ENCODE results near the gene MS4A5.

Gene MS4A5

DNA sequence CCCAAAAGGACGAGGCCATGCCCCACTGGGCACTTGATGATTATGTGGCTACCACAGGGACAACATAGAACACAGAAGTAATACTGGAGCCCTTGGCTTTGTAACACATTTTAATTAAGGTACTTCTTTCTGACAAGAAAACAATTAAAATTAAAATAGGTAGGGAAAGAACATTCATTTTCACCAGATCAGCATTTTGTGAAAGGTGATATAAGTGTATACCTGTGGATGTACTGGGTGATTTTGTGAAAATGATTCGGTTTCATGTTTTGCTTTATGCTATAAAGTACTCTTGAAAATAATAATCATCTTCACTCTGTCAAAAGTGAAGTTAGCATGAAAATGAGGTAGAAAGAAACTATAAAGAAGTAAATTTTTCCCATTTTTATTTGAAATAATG is 64.1 kb downstream of the MS4A5 start:
- TF ChIP-seq, protein P1, sequence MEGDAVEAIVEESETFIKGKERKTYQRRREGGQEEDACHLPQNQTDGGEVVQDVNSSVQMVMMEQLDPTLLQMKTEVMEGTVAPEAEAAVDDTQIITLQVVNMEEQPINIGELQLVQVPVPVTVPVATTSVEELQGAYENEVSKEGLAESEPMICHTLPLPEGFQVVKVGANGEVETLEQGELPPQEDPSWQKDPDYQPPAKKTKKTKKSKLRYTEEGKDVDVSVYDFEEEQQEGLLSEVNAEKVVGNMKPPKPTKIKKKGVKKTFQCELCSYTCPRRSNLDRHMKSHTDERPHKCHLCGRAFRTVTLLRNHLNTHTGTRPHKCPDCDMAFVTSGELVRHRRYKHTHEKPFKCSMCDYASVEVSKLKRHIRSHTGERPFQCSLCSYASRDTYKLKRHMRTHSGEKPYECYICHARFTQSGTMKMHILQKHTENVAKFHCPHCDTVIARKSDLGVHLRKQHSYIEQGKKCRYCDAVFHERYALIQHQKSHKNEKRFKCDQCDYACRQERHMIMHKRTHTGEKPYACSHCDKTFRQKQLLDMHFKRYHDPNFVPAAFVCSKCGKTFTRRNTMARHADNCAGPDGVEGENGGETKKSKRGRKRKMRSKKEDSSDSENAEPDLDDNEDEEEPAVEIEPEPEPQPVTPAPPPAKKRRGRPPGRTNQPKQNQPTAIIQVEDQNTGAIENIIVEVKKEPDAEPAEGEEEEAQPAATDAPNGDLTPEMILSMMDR (IDR thresholded peaks at IDR 0.05; ENCODE audit: low read depth, low read length) = no peak

More for the DNA sequence above, 64.1 kb downstream of the MS4A5 start:
- in situ Hi-C loops (cut with HindIII; ENCODE audit: low sequenced_read_pairs) = no loop called here
- no peak for DNase-seq (ENCODE audit: low read depth, low spot score)
- H3K4me3 ChIP-seq (ENCODE audit: low read depth, low read length) = no peak overlapping the region
